ENCODE results near the gene LCN12. TPM values are rescaled to one million over a fixed set of nuclear protein-coding genes. Genes with fewer than 3 reads are reported as not detected.

The LCN12 gene
- total RNA-seq, 1 donor from 2014 or later = not detected

GRCh38 chr9:136957901-136958300 lies 5.8 kb downstream of the LCN12 start:
- no peak for DNase-seq (ENCODE audit: extremely low spot score in 2 of 2)
- Histone ChIP-seq H3K27ac (no peak overlapping the region), H3K36me3 (no peaks in the 10 kb centered on the region), H3K9me3 (no peaks in the 10 kb centered on the region), H3K27me3 (no peaks in the 10 kb centered on the region), H3K4me1 (peaks cover 15% of the 10 kb centered on the region), H3K4me3 (no peak overlapping the region)
- intact Hi-C loops (cut with DNase I) = no loop called here
- no peak for TF ChIP-seq POLR2A (IDR thresholded peaks at IDR 0.05)
- no peak for TF ChIP-seq POLR2AphosphoS5 (IDR thresholded peaks at IDR 0.05; ENCODE audit: insufficient read depth in 1 of 2, low read depth in 1 of 2)
- no peak for TF ChIP-seq CTCF (IDR thresholded peaks at IDR 0.05)

GRCh38 chr9:136958473-136958872 lies 6.4 kb downstream of the LCN12 start:
- H3K27ac ChIP-seq = no peak overlapping the region
- H3K4me3 ChIP-seq = no peak overlapping the region
- intact Hi-C loops (cut with DNase I) = no loop called here
- H3K4me1 ChIP-seq = peaks cover 15% of the 10 kb centered on the region
- DNase-seq (ENCODE audit: extremely low spot score in 2 of 2) = no peak
- H3K9me3 ChIP-seq = no peaks in the 10 kb centered on the region
- no peaks in the 10 kb centered on the region for H3K27me3 ChIP-seq
- no peaks in the 10 kb centered on the region for H3K36me3 ChIP-seq
- TF ChIP-seq CTCF (IDR thresholded peaks at IDR 0.05) = no peak
- no peak for TF ChIP-seq POLR2A (IDR thresholded peaks at IDR 0.05)
- no peak for TF ChIP-seq POLR2AphosphoS5 (IDR thresholded peaks at IDR 0.05; ENCODE audit: insufficient read depth in 1 of 2, low read depth in 1 of 2)

- Histone ChIP-seq H3K4me3 (no peak overlapping the region), H3K27ac (no peak overlapping the region), H3K36me3 (no peaks in the 10 kb centered on the region), H3K9me3 (no peaks in the 10 kb centered on the region), H3K4me1 (peaks cover 17% of the 10 kb centered on the region), H3K27me3 (no peaks in the 10 kb centered on the region)
- DNase-seq (ENCODE audit: extremely low spot score in 2 of 2) = no peak
- intact Hi-C loops (cut with DNase I) = no loop called here
- TF ChIP-seq CTCF (IDR thresholded peaks at IDR 0.05) = no peak
- no peak for TF ChIP-seq POLR2A (IDR thresholded peaks at IDR 0.05)
- no peak for TF ChIP-seq POLR2AphosphoS5 (IDR thresholded peaks at IDR 0.05; ENCODE audit: insufficient read depth in 1 of 2, low read depth in 1 of 2)
These were observed 7.1 kb downstream of the LCN12 start for GRCh38 chr9:136958898-136959850.

- no peaks in the 10 kb centered on the region for H3K27me3 ChIP-seq
- no peak for TF ChIP-seq POLR2AphosphoS5 (IDR thresholded peaks at IDR 0.05; ENCODE audit: insufficient read depth in 1 of 2, low read depth in 1 of 2)
- no peak for TF ChIP-seq POLR2A (IDR thresholded peaks at IDR 0.05)
- TF ChIP-seq CTCF (IDR thresholded peaks at IDR 0.05) = no peak
- no peak overlapping the region for H3K4me3 ChIP-seq
- peaks cover 24% of the 10 kb centered on the region for H3K4me1 ChIP-seq
- no peak for DNase-seq (ENCODE audit: extremely low spot score in 2 of 2)
- intact Hi-C loops (cut with DNase I) = no loop called here
- no peaks in the 10 kb centered on the region for H3K36me3 ChIP-seq
- no peaks in the 10 kb centered on the region for H3K9me3 ChIP-seq
- H3K27ac ChIP-seq = peak overlapping the region; percentile 64
These were observed 8.3 kb downstream of the LCN12 start for GRCh38 chr9:136960212-136960937.

All from vagina (tissue), 2 donors.